ENCODE results near the gene ZNF749.
A peak's percentile ranks its signal among the peaks of the same experiment; 100 is the strongest.

ZNF749 gene

GRCh38 chr19:57403737-57404563, 31.2 kb upstream of the ZNF749 start:
- in situ Hi-C loops (cut with MboI; ENCODE audit: low sequenced_read_pairs, unreplicated experiment) = no loop called here

GRCh38 chr19:57406516-57407123, 28.5 kb upstream of the ZNF749 start:
- peak; percentile 77 for TF ChIP-seq CTCF (IDR thresholded peaks at IDR 0.05; ENCODE audit: borderline replicate concordance, control extremely low read depth, extremely low read depth, insufficient read depth, missing control alignments)
- in situ Hi-C loops (cut with MboI; ENCODE audit: low sequenced_read_pairs, unreplicated experiment) = no loop called here
- DNase-seq (ENCODE audit: low spot score) = peak; percentile 79

More at GRCh38 chr19:57403737-57404563, 31.2 kb upstream of the ZNF749 start:
- DNase-seq (ENCODE audit: low spot score) = no peak
- no peak for TF ChIP-seq CTCF (IDR thresholded peaks at IDR 0.05; ENCODE audit: borderline replicate concordance, control extremely low read depth, extremely low read depth, insufficient read depth, missing control alignments)

GRCh38 chr19:57410877-57411671, 24.1 kb upstream of the ZNF749 start, which contains the start of gene ZNF17:
ZNF17 (plus strand) TSS chr19:57411161; CDS start chr19:57413616, 2,455 bp downstream.
- in situ Hi-C loops (cut with MboI; ENCODE audit: low sequenced_read_pairs, unreplicated experiment) = no loop called here
- peak; percentile 94 for DNase-seq (ENCODE audit: low spot score)
- no peak for TF ChIP-seq CTCF (IDR thresholded peaks at IDR 0.05; ENCODE audit: borderline replicate concordance, control extremely low read depth, extremely low read depth, insufficient read depth, missing control alignments)

- DNase-seq (ENCODE audit: low spot score) = no peak
- no peak for TF ChIP-seq CTCF (IDR thresholded peaks at IDR 0.05; ENCODE audit: borderline replicate concordance, control extremely low read depth, extremely low read depth, insufficient read depth, missing control alignments)
- in situ Hi-C loops (cut with MboI; ENCODE audit: low sequenced_read_pairs, unreplicated experiment) = no loop called here
Measured at GRCh38 chr19:57419439-57419838, 15.7 kb upstream of the ZNF749 start.

- in situ Hi-C loops (cut with MboI; ENCODE audit: low sequenced_read_pairs, unreplicated experiment) = no loop called here
- no peak for DNase-seq (ENCODE audit: low spot score)
- no peak for TF ChIP-seq CTCF (IDR thresholded peaks at IDR 0.05; ENCODE audit: borderline replicate concordance, control extremely low read depth, extremely low read depth, insufficient read depth, missing control alignments)
Measured at GRCh38 chr19:57421037-57421436, 14.1 kb upstream of the ZNF749 start.

- no peak for TF ChIP-seq CTCF (IDR thresholded peaks at IDR 0.05; ENCODE audit: borderline replicate concordance, control extremely low read depth, extremely low read depth, insufficient read depth, missing control alignments)
- no peak for DNase-seq (ENCODE audit: low spot score)
- in situ Hi-C loops (cut with MboI; ENCODE audit: low sequenced_read_pairs, unreplicated experiment) = no loop called here
Measured at GRCh38 chr19:57434386-57435061, 601 bp upstream of the ZNF749 start.
